ENCODE data around the gene PCOLCE2.

DNA sequence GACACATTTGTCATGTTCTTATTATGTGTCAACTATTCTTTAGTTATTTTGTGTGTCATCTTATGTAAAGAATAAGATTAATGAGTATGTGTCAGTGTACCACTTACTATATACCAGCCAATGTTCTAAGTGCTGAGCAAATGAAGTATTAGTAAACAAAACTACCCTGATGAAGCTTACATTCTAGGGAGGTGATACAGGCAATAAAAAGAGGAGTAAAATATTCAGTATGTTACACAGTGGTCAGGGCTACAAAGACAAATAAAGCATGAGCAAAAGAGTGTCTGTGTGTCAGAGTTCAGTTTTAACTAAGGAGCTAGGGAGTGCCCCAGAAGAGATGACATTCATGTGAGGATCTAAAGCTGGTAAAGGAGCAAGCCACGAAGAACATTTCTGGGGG lies 86.0 kb downstream of the PCOLCE2 start:
- TF ChIP-seq, protein P1, sequence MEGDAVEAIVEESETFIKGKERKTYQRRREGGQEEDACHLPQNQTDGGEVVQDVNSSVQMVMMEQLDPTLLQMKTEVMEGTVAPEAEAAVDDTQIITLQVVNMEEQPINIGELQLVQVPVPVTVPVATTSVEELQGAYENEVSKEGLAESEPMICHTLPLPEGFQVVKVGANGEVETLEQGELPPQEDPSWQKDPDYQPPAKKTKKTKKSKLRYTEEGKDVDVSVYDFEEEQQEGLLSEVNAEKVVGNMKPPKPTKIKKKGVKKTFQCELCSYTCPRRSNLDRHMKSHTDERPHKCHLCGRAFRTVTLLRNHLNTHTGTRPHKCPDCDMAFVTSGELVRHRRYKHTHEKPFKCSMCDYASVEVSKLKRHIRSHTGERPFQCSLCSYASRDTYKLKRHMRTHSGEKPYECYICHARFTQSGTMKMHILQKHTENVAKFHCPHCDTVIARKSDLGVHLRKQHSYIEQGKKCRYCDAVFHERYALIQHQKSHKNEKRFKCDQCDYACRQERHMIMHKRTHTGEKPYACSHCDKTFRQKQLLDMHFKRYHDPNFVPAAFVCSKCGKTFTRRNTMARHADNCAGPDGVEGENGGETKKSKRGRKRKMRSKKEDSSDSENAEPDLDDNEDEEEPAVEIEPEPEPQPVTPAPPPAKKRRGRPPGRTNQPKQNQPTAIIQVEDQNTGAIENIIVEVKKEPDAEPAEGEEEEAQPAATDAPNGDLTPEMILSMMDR (conservative IDR thresholded peaks at IDR 0.05 in 1 of 2, IDR thresholded peaks at IDR 0.05 in 1 of 2; ENCODE audit: extremely low read depth in 1 of 2, insufficient read depth in 1 of 2, low read depth in 1 of 2, low read length in 2 of 2): no peak
- TF ChIP-seq EZH2 (IDR thresholded peaks at IDR 0.05; ENCODE audit: borderline replicate concordance, low read length): no peak

Data from mammary epithelial cell (primary cell).